Loucy (cell line): ENCODE results near the gene RGS6.

Experiments used
- H2AFZ ChIP-seq: fragments of 200-600 bp; sonication (generic); 2 replicates; pipeline ENCODE4 v1.6.0; 2016; ENCODE audit warnings: antibody characterized with exemption, mild to moderate bottlenecking, low read length, moderate library complexity
- H3F3A ChIP-seq: fragments of 200-600 bp; 2 replicates; pipeline ENCODE4 v1.6.0; 2016; ENCODE audit warnings: antibody characterized with exemption, low read depth, mild to moderate bottlenecking
- H3K27me3 ChIP-seq: fragments of 200-600 bp; sonication (generic); 2 replicates; pipeline ENCODE4 v1.6.1; 2014; ENCODE audit warnings: low read length, mild to moderate bottlenecking; ENCODE audit not compliant: insufficient read depth, poor library complexity, severe bottlenecking
- H3K36me3 ChIP-seq: fragments of 200-600 bp; sonication (generic); 2 replicates; pipeline ENCODE4 v1.6.1; 2016; ENCODE audit warnings: low read length; ENCODE audit not compliant: insufficient read depth
- H3K4me1 ChIP-seq: fragments of 200-600 bp; sonication (generic); 2 replicates; pipeline ENCODE4 v1.5.1; 2014; ENCODE audit warnings: low read length, mild to moderate bottlenecking; ENCODE audit not compliant: insufficient read depth, poor library complexity, severe bottlenecking
- H3K4me2 ChIP-seq: fragments of 200-600 bp; sonication (generic); 2 replicates; pipeline ENCODE4 v1.6.0; 2014; ENCODE audit warnings: antibody characterized with exemption, low read length, low read depth, mild to moderate bottlenecking; ENCODE audit not compliant: poor library complexity, severe bottlenecking
- H3K4me3 ChIP-seq: fragments of 200-600 bp; sonication (generic); 2 replicates; pipeline ENCODE4 v1.5.1; 2014; ENCODE audit warnings: low read length, mild to moderate bottlenecking, mixed read lengths; ENCODE audit not compliant: poor library complexity, severe bottlenecking
- H3K79me2 ChIP-seq: fragments of 200-600 bp; sonication (generic); 2 replicates; pipeline ENCODE4 v1.6.1; 2014; ENCODE audit warnings: low read length; ENCODE audit not compliant: insufficient read depth
- H3K9ac ChIP-seq: fragments of 200-600 bp; sonication (generic); 2 replicates; pipeline ENCODE4 v1.6.0; 2014; ENCODE audit warnings: mild to moderate bottlenecking, low read depth, low read length, moderate library complexity; ENCODE audit not compliant: poor library complexity, severe bottlenecking
- H3K9me2 ChIP-seq: fragments of 200-600 bp; sonication (generic); replicated peaks from 2 replicates; pipeline ENCODE4 v1.6.1; 2016; ENCODE audit warnings: low read depth, low read length, mixed read lengths
- H3K9me3 ChIP-seq: fragments of 200-600 bp; sonication (generic); 2 replicates; pipeline ENCODE4 v1.6.1; 2014; ENCODE audit warnings: mild to moderate bottlenecking, antibody characterized with exemption, low read length, low read depth; ENCODE audit not compliant: insufficient read depth
- H4K20me1 ChIP-seq: fragments of 200-600 bp; sonication (generic); 2 replicates; pipeline ENCODE4 v1.6.0; 2014; ENCODE audit warnings: antibody characterized with exemption, low read length, mild to moderate bottlenecking; ENCODE audit not compliant: insufficient read depth, poor library complexity, severe bottlenecking
- EZH2phosphoT487 ChIP-seq: fragments of 200-600 bp; IDR thresholded peaks from 2 replicates; pipeline ENCODE4 v1.6.1; 2018; ENCODE audit warnings: antibody characterized with exemption, mild to moderate bottlenecking, moderate library complexity, borderline replicate concordance
- TF ChIP-seq, protein P1 (sequence below): fragments of 200-600 bp; sonication (generic); conservative IDR thresholded peaks from 2 replicates; pipeline ENCODE4 v1.5.1; 2014; ENCODE audit warnings: mild to moderate bottlenecking, antibody characterized with exemption, low read length

RGS6 gene

DNA sequence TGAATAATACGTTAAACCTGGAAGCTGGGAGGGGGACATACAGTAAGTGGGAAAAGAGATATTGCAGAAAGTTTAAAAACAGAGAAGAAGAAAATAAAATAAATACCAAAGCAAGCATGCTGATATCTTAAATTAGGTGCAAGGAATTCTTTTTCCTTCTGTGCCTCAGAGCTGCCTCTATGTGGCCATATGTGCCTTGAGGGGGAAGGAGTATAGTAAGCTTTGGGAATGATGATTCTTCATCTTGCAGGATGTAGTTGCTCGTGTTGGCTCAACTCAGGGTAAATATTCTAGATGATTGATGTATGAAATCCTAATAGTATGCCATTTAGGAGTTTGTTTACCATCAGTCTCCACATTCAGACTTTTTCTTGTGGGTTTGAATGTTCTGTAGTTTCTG lies 251.4 kb downstream of the RGS6 start:
- Histone ChIP-seq H4K20me1 (no peaks in the 10 kb centered on the region), H3K9ac (peak overlapping the region; percentile 23), H3K4me3 (peak overlapping the region; percentile 33), H3F3A (0 out of 2 replicates have a peak, but pooled peaks cover 4% of the 10 kb centered on the region), H3K9me3 (peaks cover 11% of the 10 kb centered on the region; the same call in 1 of the 2 replicates), H3K4me1 (peaks cover 45% of the 10 kb centered on the region), H3K9me2 (no peaks in the 10 kb centered on the region), H3K4me2 (peak overlapping the region; percentile 61), H2AFZ (no peak overlapping the region), H3K79me2 (no peaks in the 10 kb centered on the region), H3K27me3 (no peaks in the 10 kb centered on the region), H3K36me3 (no peaks in the 10 kb centered on the region)
- TF ChIP-seq, protein P1, sequence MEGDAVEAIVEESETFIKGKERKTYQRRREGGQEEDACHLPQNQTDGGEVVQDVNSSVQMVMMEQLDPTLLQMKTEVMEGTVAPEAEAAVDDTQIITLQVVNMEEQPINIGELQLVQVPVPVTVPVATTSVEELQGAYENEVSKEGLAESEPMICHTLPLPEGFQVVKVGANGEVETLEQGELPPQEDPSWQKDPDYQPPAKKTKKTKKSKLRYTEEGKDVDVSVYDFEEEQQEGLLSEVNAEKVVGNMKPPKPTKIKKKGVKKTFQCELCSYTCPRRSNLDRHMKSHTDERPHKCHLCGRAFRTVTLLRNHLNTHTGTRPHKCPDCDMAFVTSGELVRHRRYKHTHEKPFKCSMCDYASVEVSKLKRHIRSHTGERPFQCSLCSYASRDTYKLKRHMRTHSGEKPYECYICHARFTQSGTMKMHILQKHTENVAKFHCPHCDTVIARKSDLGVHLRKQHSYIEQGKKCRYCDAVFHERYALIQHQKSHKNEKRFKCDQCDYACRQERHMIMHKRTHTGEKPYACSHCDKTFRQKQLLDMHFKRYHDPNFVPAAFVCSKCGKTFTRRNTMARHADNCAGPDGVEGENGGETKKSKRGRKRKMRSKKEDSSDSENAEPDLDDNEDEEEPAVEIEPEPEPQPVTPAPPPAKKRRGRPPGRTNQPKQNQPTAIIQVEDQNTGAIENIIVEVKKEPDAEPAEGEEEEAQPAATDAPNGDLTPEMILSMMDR, result no peak
- no peak for TF ChIP-seq EZH2phosphoT487

DNA sequence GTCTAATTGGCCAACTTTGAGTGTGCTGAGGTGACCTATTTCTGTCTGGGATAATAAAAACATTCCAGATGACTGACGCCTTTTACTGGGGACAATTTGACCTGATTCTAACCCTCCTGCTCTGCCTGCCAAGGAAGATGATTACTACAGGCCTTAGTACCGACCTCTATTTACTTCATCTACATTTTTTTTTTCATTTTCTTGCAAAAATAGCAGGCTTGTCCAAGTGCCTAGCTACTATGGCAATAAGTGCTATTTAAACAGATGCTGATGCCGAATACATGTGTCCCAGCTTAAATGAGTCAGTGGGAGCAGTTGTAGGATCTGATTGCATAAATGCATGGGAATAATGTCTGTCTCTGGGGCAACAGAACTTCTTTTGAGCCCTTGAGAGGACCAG lies 254.3 kb downstream of the RGS6 start:
- Histone ChIP-seq H3K36me3 (no peaks in the 10 kb centered on the region), H3F3A (0 out of 2 replicates have a peak, but pooled peaks cover 4% of the 10 kb centered on the region), H2AFZ (no peak overlapping the region), H3K9me3 (no peaks in the 10 kb centered on the region; the same call in 1 of the 2 replicates), H4K20me1 (no peaks in the 10 kb centered on the region), H3K79me2 (no peaks in the 10 kb centered on the region), H3K9ac (no peak overlapping the region), H3K9me2 (no peaks in the 10 kb centered on the region), H3K4me3 (no peak overlapping the region), H3K4me2 (no peak overlapping the region), H3K4me1 (peaks cover 49% of the 10 kb centered on the region), H3K27me3 (no peaks in the 10 kb centered on the region)
- TF ChIP-seq EZH2phosphoT487, result no peak
- TF ChIP-seq, protein P1, result no peak

DNA sequence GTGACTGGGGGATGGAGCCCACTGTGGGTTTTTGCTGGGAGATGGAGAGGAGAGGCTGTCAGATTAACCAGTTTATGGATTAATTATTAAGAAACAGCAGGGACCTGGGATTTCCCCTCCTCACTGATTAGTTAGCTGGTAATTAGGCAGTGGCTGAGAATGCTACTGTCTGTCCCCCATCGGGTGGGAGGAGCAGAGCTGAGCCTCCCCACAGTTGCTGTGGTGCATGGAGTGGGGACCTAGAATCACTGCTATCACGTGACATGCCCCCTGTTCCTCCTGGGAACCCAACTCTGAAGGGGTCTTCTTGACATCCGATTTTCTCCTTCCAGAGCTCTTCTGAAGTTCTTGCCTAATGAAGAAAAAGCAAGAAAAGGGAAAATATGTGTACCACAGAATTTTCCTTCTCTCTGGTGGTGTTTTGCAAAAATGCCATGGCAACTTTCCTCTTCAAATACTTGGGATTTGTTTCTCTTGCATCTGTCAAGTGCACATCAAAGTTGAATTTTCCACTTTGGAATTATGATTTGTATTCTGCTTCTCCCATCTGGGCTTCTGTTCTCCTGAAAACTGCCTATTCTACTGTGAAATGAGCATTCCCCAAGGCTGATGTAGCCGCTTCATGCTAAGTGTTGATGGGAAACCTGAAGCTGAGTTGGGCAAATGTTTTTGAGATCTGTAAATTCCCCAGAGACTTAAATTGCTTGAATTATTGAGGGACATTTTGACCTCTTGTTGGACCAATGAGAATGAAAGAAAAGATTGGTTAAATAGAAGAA lies 264.2 kb downstream of the RGS6 start:
- no peak overlapping the region for H2AFZ ChIP-seq
- peak overlapping the region; percentile 37 for H3K9ac ChIP-seq
- TF ChIP-seq, protein P1, result no peak
- TF ChIP-seq EZH2phosphoT487, result no peak
- peak overlapping the region; percentile 56 for H3K4me2 ChIP-seq
- no peaks in the 10 kb centered on the region for H3K9me2 ChIP-seq
- H3K27me3 ChIP-seq, result no peaks in the 10 kb centered on the region
- H3K79me2 ChIP-seq, result no peaks in the 10 kb centered on the region
- H3K9me3 ChIP-seq, result no peaks in the 10 kb centered on the region; the same call in 1 of the 2 replicates
- H3F3A ChIP-seq, result no peaks in the 10 kb centered on the region
- no peak overlapping the region for H3K4me3 ChIP-seq
- H3K36me3 ChIP-seq, result no peaks in the 10 kb centered on the region
- no peaks in the 10 kb centered on the region for H4K20me1 ChIP-seq
- H3K4me1 ChIP-seq, result peaks cover 43% of the 10 kb centered on the region
